Left kidney (tissue), 8 donors: ENCODE data around the gene TTC5. TPM values are rescaled to one million over a fixed set of nuclear protein-coding genes. Genes with fewer than 3 reads are reported as not detected.
A peak's percentile ranks its signal among the peaks of the same experiment; 100 is the strongest.
"Not testable (repeated sequence)": the region's sequence is repeated elsewhere in the genome, so short reads cannot be mapped to it uniquely, and the experiment has no call there.

Experiments
- DNase-seq: peaks from one replicate; pipeline ENCODE4 v3.0.0-alpha.2; 2013
- long read RNA-seq, 8 donors: transcript quantifications; one replicate each; lab custom pipeline, GENCODE V29; 2026
- polyA plus RNA-seq: library from polyadenylated mRNA; unstranded; fragments of 120-200 nt; gene quantifications from one replicate; pipeline ENCODE4 v1.2.1, GENCODE V29; 2013; ENCODE audit not compliant: insufficient read length

The TTC5 gene, protein sequence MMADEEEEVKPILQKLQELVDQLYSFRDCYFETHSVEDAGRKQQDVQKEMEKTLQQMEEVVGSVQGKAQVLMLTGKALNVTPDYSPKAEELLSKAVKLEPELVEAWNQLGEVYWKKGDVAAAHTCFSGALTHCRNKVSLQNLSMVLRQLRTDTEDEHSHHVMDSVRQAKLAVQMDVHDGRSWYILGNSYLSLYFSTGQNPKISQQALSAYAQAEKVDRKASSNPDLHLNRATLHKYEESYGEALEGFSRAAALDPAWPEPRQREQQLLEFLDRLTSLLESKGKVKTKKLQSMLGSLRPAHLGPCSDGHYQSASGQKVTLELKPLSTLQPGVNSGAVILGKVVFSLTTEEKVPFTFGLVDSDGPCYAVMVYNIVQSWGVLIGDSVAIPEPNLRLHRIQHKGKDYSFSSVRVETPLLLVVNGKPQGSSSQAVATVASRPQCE
- polyA plus RNA-seq, result 28.9 TPM
- long read RNA-seq, donor 1, full-length matches to known transcripts, result 9 of 20 reads
- long read RNA-seq, donor 1, partial matches to known transcripts, result 11 of 20 reads
- long read RNA-seq, donor 1, other reads (novel, unspliced or antisense), result 0 of 20 reads
- long read RNA-seq, donor 2, full-length matches to known transcripts, result 11 of 18 reads
- long read RNA-seq, donor 2, partial matches to known transcripts, result 7 of 18 reads
- long read RNA-seq, donor 2, other reads (novel, unspliced or antisense), result 0 of 18 reads
- long read RNA-seq, donor 3, full-length matches to known transcripts, result 5 of 11 reads
- long read RNA-seq, donor 3, partial matches to known transcripts, result 6 of 11 reads
- long read RNA-seq, donor 3, other reads (novel, unspliced or antisense), result 0 of 11 reads
- long read RNA-seq, donor 4, result 0 reads
- long read RNA-seq, donor 5, full-length matches to known transcripts, result 12 of 27 reads
- long read RNA-seq, donor 5, partial matches to known transcripts, result 15 of 27 reads
- long read RNA-seq, donor 5, other reads (novel, unspliced or antisense), result 0 of 27 reads
- long read RNA-seq, donor 6, full-length matches to known transcripts, result 6 of 12 reads
- long read RNA-seq, donor 6, partial matches to known transcripts, result 6 of 12 reads
- long read RNA-seq, donor 6, other reads (novel, unspliced or antisense), result 0 of 12 reads
- long read RNA-seq, donor 7, full-length matches to known transcripts, result 11 of 22 reads
- long read RNA-seq, donor 7, partial matches to known transcripts, result 11 of 22 reads
- long read RNA-seq, donor 7, other reads (novel, unspliced or antisense), result 0 of 22 reads
- long read RNA-seq, donor 8, full-length matches to known transcripts, result 3 of 3 reads
- long read RNA-seq, donor 8, partial matches to known transcripts, result 0 of 3 reads
- long read RNA-seq, donor 8, other reads (novel, unspliced or antisense), result 0 of 3 reads

DNA sequence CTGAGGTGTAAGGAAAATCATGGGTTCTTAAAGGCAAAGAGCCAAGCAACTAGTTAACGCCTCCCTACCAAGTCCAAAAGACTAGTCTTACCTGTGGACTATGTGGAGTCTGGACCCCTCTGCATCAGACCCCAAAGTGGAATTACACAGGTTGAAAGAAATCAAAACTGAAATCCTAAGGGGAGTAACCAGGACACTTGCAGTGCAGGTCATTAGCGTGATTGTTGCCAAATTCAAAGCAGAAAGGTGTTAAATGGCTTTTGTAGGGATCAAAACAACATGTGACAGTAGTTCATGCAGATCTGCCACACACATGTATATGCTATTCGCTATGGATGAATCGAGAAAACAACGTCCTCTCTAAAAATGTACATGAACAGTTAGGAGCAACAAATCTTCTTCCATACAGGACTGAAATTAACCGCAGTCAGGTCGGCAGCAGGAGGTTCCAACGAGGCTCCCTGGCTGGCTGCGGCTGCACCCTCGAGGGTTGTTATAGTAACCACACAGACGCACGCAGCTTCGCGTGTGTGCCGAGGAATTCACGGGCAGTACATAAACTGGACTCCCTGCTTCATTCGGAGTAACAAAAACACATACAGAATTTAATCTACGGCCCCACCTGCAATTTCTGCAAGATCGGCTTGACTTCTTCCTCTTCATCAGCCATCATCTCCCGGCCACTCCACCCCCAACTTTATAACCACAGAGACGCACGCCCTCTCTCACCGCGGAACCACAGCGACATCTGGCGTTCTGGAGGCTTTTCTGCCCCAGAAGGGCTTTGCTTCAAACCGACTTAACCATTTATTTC lies at the start of gene TTC5:
Gene TTC5, minus strand, starts transcription at position 687 of the 814 bp plus-strand sequence. Its CDS starts 14 bp downstream, at position 673.
- DNase-seq, result peak; percentile 90

DNA sequence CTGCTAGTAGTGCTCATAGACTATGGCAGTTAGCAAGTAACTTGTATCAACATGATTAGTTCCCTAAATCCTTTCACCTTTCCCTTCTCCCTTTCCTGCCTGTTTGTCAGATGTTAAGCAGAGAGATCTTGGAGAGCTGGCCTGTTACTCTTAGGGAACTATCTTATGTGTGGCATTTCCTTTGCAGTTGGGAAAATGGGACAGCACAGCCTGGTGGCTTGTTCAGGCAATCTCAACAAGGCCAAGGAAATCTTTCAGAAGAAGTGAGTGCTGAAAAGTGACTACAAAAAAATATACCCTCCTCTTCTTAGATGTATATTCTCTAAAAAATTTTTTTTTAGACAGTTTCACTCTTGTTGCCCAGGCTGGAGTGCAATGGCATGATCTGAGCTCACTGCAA lies 45.1 kb upstream of the TTC5 start:
- DNase-seq, result no peak

DNA sequence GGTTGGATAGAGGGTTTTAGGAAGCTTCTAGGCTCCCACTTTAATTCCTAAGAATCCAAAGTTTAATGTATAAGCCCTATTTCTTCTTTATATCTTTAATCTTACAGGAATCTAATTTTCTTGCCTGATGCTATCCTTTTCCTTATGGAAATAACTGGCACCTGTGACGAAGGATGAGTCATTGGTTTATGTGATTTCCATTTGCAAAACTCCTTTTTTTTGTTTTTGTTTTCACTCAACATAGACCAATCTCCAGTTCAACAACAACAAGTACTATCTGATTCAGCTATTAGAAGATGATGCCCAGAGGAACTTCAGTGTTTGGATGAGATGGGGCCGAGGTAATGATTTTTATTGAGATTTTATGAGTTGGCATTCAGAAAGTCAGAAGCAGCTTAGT lies 44.5 kb upstream of the TTC5 start:
- DNase-seq, result no peak

DNA sequence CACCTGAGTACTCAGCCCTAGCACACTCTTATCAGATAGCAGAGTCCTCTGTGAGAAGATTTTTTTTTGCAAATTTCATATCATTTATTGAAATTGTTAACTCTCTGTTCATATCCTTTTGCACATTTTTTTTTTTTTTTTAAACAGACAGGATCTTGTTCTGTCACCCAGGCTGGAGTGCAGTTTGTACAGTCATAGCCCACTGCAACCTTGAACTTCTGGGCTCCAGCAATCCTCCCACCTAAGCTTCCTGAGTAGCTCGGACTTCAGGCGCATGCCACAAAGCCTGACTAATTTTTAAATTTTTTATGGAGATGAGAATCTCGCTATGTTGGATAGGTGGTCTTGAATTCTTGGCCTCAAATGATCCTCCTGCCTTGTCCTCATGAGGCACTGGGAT lies 42.0 kb upstream of the TTC5 start:
- no peak for DNase-seq

DNA sequence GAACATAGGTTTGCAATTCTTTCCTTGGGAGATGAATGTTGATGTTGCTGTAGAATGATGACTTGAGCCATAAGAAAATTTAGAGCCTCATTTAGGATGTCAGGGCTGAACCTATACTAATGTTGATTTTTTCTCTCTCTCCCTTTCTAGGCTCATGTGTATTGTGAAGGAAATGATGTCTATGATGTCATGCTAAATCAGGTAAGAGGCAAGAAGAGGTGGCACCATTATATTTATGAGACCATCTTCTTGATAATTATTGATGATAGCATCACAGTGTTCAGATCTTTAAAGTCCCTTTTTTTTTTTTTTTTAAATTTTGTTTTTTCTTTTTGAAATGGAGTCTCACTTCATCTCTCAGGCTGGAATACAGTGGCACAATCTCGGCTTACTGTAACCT lies 41.0 kb upstream of the TTC5 start:
- DNase-seq, result no peak

DNA sequence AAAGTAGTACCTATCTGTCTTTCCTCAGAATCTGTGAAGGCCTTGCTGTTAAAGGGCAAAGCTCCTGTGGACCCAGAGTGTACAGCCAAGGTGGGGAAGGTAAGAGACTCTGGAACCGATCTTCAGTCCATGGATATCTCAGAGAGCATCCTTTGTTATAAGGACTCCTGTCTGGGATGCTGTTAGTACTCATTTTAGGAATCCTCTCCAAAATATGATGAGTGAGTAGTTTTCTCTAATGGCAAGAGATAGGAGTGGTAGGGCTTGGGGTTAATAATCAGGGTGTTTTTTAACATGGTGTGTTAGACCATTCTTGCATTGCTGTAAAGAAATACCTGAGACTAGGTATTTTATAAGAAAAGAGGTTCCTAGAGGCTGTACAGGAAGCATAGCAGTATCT lies 39.6 kb upstream of the TTC5 start:
- DNase-seq, result no peak

DNA sequence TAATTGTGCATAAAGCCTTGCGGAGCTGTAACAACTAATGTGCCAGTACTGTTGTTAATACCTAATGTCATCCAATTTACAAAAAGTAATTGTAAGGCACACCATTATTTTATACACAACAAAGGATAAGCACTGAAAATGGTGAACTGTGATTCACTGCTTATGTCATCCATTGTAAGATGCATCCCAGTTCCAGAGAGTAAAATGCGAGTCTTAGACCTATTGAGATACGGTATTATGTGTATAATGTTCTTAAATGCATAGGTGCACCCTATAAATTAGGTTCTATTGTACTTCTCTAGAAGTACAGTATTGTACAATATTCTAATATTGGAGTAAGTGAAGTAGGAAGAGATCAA lies 38.1 kb upstream of the TTC5 start:
- DNase-seq, result peak; percentile 46

DNA sequence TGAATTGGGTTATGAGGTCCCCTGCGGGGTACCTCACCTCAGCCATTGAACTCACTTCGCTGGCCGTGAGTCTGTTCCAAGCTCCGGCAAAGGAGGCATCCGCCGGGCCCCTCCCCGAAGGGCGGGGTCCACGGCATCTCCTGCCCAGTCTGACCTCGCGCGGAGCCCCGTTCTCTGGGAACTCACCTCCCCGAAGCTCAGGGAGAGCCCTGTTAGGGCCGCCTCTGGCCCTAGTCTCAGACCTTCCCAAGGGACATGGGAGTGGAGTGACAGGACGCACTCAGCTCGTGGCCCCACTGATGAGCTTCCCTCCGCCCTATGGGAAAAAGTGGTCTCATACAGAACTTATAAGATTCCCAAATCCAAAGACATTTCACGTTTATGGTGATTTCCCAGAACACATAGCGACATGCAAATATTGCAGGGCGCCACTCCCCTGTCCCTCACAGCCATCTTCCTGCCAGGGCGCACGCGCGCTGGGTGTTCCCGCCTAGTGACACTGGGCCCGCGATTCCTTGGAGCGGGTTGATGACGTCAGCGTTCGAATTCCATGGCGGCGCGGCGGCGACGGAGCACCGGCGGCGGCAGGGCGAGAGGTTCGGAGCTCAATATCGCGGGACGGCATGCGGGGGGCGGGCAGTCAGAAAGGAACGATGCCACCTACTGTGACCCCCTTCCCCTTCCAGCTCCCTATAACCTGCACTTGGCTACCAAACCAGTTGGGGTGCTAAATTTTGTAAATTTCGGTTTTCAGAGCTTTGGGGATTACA lies 37.5 kb upstream of the TTC5 start, which contains the start of gene PARP2:
Gene PARP2, plus strand, starts transcription at position 544 of the 770 bp plus-strand sequence. Its CDS starts 7 bp downstream, at position 551.
- DNase-seq, result peak; percentile 100

DNA sequence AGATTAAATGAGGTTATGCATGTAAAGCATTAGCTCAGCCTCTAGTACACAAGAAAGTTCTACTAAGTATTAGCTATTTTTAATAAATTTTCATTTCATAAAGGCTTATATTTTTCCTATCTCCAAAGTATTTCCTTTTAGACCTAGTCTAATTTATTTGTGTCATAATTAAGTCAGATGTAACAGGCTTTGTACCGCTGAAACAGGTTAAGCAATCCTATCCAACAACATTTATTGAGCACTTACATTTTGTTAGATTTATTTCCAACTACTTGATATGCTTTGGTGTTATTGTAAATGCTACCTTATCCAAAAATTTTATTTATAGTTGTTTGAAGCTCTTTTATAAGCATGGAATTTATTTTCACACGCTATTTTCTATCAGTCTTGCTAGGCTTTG lies 35.9 kb upstream of the TTC5 start:
- DNase-seq, result no peak

DNA sequence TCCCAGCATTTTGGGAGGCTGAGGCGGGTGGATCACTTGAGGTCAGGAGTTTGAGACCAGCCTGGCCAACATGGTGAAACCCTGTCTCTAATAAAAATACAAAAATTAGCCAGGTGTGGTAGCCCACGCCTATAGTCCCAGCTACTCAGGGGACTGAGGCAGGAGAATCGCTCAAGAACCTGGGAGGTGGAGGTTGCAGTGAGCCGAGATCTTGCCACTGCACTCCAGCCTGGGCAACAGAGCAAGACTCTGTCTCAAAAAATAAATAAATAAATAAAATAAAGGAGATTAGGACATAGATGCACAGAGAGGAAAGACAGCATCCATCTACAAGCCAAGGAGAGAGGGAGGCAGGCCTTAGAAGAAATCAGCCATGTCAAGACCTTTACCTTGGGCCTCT lies 35.3 kb upstream of the TTC5 start:
- not testable (repeated sequence) for DNase-seq

DNA sequence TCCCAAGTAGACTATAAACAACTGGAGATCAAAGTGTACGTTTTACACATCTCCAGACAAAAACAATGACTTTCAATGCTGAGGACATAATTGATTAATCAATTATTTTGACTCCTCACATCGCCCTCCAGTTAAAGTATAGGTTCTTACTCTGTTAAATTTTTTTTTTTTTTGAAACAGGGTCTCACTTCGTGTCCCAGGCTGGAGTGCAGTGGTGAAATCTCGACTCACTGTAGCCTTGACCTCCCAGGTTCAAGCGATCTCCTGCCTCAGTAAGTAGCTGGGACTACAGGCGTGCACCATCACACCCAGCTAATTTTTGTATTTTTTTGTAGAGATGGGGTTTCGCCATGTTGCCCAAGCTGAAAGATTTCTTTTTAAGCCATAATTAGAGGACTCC lies 28.3 kb upstream of the TTC5 start:
- DNase-seq, result no peak

DNA sequence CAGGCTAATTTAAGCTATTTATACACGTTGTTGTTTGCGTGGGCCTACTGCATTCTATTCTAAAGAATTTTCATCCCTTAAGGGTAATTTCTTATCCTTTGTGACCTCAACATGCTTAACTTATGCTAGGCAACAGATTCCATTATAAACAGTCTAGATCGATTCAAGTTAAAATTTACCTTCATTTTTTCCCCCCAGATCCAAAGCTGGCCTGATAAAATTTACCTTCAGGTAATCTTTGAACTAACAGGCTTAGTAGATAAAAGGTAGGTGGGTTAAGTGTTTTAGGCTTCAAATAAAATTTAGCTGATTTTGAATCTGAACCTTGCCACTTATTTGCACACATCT lies 27.7 kb upstream of the TTC5 start:
- DNase-seq, result no peak

DNA sequence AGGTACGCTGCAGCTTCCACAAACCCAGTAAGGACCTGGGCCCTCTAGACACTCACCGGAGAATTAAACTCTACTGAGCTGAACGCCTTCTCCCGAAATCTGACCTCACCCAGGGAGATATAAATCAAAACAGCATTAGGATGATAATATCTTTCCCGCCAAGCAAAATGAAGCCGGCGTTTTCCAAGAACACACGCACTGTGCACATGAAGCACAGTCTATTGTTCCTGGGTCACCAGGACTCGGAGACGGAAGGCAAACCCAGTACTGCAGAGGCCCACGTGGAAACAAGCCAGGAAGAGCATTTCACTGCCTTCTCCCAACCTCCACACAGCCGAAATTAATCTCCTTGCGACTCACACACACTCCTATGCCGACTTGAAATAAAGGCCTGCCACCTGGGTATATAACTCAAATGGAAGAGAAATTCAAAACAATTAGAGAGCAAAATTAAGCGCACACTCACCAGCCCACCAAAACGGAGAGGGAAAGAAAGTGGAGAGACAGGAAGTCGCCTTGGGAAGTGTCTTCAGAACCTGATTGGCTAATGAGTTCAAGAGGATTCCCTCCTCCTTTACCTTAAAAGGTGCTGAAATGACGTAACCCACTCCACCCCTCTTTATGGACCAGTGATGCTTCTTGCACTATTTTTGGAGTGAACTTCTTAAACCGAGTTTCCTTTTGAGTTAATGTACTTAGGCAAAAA lies 27.2 kb upstream of the TTC5 start, which contains the start of gene CCNB1IP1:
Gene CCNB1IP1, minus strand, starts transcription at position 492 of the 706 bp plus-strand sequence. CDS start 16,756 bp downstream, outside the sequence.
- DNase-seq, result peak; percentile 92

DNA sequence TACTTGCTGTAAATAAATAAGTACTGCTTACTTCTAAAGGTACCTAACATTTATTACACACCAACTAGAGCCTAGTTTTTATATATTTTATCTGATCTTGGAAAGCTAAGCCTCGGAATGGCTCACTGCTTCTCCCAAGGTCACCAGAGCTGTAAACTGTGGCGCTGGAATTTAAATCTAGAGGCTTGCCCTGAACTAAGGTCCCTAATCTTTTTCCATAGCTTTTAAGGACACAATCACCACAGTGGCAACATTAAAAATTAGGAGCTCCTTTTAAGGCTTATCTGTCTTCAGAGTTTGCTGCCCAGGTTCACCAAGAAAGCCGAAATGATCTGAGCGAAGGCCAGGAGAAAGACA lies 26.7 kb upstream of the TTC5 start:
- DNase-seq, result peak; percentile 61

DNA sequence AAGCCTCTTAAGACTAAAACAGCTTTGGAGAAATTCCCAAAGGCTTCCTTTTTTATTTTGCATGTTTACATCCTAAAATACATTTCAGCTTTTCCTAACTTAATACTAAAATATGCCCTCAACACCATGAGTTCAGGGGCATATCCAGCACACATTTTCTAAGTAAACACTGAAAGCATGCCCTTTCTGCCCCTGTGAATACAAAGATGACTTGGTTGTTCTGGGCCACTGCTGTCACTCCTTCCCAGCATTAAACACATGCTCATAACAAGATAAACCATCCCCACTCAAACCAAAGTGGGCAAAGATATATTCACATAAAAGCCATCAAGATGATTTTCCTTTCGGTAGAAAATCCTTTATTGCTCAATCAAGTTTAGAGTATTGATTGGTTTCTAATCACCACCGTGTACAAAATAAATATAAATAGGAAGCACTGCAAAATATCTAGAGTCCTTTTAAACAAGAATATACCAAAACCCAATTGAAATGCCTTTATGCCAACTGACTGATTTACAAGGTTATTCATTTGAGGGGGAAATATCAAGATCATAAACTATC lies 25.4 kb upstream of the TTC5 start:
- no peak for DNase-seq

DNA sequence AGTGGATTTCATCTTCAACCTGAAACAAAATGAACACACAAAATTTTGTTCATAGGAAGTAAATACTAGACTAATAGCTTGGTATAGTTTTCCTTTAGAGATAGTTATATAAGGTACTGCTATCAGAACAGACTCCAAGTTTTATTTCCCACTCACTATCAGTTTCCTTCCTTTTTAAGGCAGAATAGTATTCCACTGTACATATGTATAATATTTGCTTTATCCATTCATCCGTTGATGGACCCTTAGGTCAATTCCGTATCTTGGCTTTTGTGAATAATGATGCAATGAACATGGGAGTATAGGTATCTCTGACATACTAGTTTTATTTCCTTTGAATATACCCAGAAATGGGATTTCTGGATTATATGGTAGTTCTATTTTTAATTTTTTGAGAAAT lies 23.6 kb upstream of the TTC5 start:
- no peak for DNase-seq

DNA sequence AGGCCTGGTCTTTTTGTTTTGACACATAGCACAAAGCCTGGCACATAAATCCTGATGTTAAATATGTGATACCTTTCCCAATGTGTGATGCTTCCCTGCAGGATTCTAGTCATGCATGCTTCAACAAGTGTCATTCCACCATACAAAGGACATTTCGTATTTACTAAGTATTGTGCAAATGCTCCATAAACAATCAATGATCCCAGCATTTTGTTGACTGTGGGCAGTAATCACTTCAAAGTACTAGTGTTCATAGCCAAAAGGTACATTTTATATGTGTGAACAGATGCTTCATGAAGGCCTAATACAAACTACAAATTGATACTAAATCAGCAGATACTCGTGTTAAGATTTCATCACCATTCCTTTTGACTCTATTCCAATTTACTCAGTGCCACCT lies 23.0 kb upstream of the TTC5 start:
- no peak for DNase-seq

DNA sequence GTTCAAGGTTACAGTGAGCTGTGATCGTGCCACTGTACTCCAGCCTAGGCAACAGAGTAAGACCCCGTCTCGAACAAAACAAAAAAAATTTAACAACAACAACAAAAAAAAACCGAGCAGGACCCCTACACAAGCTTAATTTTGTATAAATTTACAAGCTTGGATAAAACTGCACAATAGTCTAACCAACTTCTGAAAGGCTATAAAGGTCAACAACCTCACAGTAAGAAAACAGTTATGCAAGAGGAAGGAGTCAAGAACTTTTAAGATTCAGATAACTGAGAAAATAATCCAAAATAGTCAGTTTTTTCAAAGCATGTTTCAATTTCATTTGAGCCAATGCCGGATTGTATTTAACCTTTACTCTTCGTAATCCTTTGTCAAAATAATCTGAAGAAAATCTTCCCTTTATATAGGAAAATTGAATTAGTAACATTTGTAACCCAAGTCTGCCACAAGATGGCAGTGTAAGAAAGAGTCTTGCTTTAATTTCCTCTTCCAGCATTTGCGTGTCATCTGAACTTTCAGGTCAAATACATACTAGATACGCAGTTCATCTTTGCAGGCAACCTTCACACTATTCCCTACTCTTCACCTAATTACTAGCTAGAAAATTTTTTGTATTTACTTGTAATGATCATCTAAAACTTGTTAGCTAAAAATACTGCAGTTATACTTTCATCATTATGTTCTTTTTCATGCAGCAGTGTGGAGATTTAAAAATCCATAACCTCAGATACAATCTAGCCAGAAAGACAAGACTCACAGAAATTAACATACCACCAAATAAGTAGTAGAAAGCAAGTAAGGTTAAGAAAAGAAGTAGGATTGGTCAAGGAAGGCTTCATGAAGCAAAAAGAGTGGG lies 21.5 kb upstream of the TTC5 start:
- DNase-seq, result peak; percentile 70
